ENCODE results near the gene MGP. TPM values are rescaled to one million over a fixed set of nuclear protein-coding genes. Genes with fewer than 3 reads are reported as not detected.
A peak's percentile ranks its signal among the peaks of the same experiment; 100 is the strongest.

The MGP gene
- total RNA-seq, 3 donors from 2014 or later, result 42.9 to 655 (median 121) TPM

GRCh38 chr12:14920475-14921126 lies 34.9 kb upstream of the MGP start:
- H3K4me1 ChIP-seq (ENCODE audit: low read depth), result no peaks in the 10 kb centered on the region
- H3K4me3 ChIP-seq, result no peak overlapping the region
- H3K36me3 ChIP-seq (ENCODE audit: low read depth), result no peaks in the 10 kb centered on the region
- no peak for TF ChIP-seq CTCF (IDR thresholded peaks at IDR 0.05)
- intact Hi-C loops (cut with DNase I, micrococcal nuclease), result no loop called here
- DNase-seq, result no peak
- no peaks in the 10 kb centered on the region for H3K9me3 ChIP-seq
- peak; percentile 52 for ATAC-seq

GRCh38 chr12:14919455-14919854 lies 33.8 kb upstream of the MGP start:
- intact Hi-C loops (cut with DNase I, micrococcal nuclease), result no loop called here
- DNase-seq, result no peak
- Histone ChIP-seq H3K9me3 (no peaks in the 10 kb centered on the region), H3K4me3 (no peak overlapping the region), H3K4me1 (ENCODE audit: low read depth) (no peaks in the 10 kb centered on the region), H3K36me3 (ENCODE audit: low read depth) (no peaks in the 10 kb centered on the region)
- TF ChIP-seq CTCF (IDR thresholded peaks at IDR 0.05), result no peak
- no peak for ATAC-seq

- Histone ChIP-seq H3K4me3 (no peak overlapping the region), H3K4me1 (ENCODE audit: low read depth) (peaks cover 4% of the 10 kb centered on the region), H3K9me3 (no peaks in the 10 kb centered on the region), H3K36me3 (ENCODE audit: low read depth) (no peaks in the 10 kb centered on the region)
- intact Hi-C loops (cut with DNase I, micrococcal nuclease), result no loop called here
- DNase-seq (no peak), ATAC-seq (no peak)
- no peak for TF ChIP-seq CTCF (IDR thresholded peaks at IDR 0.05)
Measured at GRCh38 chr12:14915736-14916135, 30.1 kb upstream of the MGP start.

- DNase-seq (peak in 1 of 3 donors; percentile 28), ATAC-seq (peak; percentile 85)
- intact Hi-C loops (cut with DNase I, micrococcal nuclease), result no loop called here
- Histone ChIP-seq H3K36me3 (ENCODE audit: low read depth) (no peaks in the 10 kb centered on the region), H3K4me1 (ENCODE audit: low read depth) (peaks cover 4% of the 10 kb centered on the region), H3K9me3 (no peaks in the 10 kb centered on the region), H3K4me3 (no peak overlapping the region)
- no peak for TF ChIP-seq CTCF (IDR thresholded peaks at IDR 0.05)
Measured at GRCh38 chr12:14913381-14913781, 27.7 kb upstream of the MGP start.

- H3K9me3 ChIP-seq, result no peaks in the 10 kb centered on the region
- ATAC-seq (peak; percentile 85), DNase-seq (peak; percentile 52 to 62 (median 58))
- peaks cover 4% of the 10 kb centered on the region for H3K4me1 ChIP-seq (ENCODE audit: low read depth)
- H3K36me3 ChIP-seq (ENCODE audit: low read depth), result no peaks in the 10 kb centered on the region
- intact Hi-C loops (cut with DNase I, micrococcal nuclease), result no loop called here
- TF ChIP-seq CTCF (IDR thresholded peaks at IDR 0.05), result no peak
- no peak overlapping the region for H3K4me3 ChIP-seq
Measured at GRCh38 chr12:14911131-14911530, 25.5 kb upstream of the MGP start.
